GM15510 (cell line): Measurements from ENCODE around the gene TMEM130.

Experiments
- POLR2A ChIP-seq: IDR thresholded peaks from 3 replicates; pipeline ENCODE4 v1.6.1; 2011; ENCODE audit warnings: borderline replicate concordance; ENCODE audit not compliant: insufficient read length; ENCODE audit errors: extremely low read depth

TMEM130 gene

DNA sequence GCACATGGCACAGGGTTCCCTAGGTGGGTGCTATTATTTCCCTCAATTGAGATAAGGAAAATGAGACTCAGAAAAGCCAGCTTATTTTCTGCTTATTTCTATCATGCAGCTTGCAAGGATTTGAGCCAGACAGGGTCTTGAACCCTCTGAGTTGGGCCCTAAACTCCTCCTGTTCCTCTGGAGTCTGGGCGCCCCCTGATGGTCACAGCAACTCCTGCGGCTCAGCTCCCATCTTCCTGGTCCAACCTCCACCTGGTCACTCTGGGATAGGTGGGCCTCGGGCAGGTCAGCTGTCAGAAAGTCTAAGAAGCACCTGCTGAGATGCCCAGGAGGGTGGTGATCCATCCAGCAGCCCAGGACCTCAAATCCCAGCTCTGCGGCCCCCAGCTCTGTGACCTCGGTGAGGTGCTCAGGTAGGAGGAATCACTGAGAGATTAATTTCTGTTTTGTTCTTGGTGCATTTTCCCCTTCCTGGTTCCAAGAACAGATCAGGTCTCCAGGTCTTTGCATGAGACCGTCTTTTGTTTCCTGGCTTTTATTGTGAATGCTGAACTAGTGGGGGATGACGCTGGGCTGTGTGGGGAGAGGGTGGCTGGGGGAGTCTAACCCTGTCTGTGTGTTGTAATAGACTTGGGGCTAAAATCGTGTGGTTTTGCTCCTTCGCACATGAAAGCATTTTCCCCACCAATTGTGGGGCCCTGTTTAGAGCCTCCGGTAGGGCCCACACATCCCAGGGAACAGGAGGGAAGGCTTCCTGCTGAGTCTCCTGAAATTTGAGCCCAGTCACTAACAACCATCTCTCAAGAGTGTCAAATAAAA is 32.8 kb downstream of the TMEM130 start:
- no peak for TF ChIP-seq POLR2A

DNA sequence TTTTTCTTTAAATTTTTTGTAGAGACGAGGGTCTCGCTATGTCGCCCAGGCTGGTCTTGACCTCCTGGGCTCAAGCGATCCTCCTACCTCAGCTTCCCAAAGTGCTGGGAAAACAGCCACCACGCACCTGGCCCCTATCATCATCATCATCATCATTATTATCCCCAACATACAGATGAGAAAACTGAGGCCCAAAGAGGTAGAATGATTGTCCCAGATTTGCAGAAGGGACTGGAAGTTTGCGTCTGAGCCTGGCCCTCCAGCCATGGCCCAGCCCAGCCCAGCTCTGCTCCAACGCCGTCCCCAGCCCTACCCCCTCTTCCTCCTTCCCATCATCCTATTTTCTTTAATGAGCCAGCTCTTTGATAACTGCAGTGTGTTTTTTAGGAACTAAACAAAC is 34.9 kb downstream of the TMEM130 start:
- no peak for TF ChIP-seq POLR2A

DNA sequence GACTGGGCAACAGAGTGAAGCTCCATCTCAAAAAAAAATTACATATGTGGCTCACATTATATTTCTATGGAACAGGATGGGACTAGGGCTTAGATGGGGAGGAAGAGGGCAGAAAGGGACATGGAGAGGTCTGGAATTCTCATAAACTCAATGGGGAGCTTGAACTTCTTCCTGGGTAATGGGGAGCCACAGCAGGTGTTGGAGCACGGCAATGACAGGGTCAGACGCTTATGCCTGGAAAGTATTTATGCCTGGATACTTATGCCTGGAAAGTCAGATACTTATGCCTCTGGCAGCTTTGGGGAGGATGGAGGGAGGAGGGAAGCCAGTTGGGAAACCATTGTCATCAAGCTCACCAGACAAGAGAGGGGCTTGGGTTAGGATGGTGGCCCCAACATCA is 36.8 kb downstream of the TMEM130 start:
- no peak for TF ChIP-seq POLR2A

DNA sequence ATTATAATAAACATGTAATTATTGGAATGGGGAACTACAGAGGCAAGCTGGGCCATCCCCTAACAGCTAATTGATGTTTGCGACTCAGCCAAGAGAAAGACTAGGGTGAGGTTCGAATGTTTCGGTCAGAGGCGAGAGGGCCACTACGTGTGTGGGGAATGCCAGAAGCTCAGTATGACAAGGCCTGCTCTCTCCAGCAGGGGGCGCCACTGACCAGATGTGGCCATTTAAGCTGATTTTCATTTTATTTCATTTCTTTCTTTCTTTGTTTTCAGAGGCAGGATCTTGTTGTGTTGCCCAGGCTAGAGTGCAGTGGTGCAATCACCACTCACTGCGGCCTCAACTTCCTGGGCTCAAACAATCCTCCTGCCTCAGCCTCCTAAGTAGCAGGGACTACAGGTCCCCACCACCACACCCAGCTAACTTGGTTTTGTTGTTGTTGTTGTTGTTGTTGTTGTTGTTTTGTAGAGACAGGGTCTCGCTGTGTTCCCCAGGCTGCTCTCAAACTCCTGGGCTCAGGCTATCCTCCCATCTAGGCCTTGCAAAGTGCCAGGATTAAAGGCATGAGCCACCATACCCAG is 38.1 kb downstream of the TMEM130 start:
- TF ChIP-seq POLR2A: no peak

DNA sequence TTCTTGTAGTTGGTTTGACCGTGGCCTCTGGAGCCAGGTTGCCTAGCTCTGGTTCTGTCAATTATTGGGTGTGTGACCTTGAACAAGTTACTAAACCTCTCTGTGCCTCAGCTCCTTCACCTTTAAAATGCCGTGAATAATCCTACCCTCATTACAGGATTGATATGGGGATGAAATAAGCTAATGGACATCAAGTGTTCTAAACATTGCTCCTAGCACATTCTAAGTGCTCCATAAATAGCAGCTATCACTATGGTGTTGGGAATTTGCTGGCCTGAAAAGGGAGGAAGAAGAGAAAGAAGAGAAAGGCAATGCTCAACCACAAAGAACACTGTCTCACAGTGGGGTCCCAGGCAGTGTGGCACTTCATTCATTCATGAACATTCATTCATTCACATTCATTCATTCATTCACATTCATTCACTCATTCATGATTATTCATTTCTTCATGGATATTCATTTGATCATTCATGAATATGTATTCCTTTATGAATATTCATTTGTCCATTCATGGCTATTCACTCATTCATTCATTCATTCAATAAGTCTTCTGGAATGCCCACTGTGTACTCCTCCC is 38.8 kb downstream of the TMEM130 start:
- no peak for TF ChIP-seq POLR2A

DNA sequence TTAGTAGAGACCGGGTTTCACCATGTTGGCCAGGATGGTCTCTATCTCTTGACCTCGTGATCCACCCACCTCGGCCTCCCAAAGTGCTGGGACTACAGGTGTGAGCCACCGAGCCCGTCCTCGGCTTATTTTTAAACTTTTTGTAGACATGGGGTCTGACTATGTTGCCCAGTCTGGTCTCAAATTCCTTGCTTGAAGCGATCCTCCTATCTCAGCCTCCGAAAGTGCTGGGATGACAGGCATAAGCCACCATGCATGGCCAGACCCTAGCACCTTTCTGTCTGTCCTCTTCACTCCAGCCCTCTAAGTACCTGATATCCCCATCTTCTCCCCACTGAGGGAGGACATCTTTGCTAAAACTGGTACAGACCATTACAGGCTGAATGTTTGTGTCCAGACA is 41.4 kb downstream of the TMEM130 start:
- no peak for TF ChIP-seq POLR2A

DNA sequence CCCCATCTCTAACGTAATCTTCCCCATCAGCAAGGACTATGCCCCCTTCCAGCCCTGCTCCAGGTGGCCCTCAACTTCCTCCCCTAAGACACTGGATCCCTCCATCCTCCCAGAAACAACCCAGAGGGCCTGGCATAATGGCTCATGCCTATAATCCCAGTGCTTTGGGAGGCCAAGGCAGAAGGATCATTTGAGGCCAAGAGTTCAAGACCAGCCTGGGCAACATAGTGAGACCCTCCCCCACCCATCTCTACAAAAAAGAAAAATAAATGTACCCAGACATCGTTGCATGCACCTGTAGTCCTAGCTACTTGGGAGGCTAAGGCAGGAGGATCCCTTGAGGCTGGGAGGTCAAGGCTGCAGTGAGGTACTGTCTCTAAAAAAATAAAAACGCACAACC is 42.6 kb downstream of the TMEM130 start:
- TF ChIP-seq POLR2A: no peak

DNA sequence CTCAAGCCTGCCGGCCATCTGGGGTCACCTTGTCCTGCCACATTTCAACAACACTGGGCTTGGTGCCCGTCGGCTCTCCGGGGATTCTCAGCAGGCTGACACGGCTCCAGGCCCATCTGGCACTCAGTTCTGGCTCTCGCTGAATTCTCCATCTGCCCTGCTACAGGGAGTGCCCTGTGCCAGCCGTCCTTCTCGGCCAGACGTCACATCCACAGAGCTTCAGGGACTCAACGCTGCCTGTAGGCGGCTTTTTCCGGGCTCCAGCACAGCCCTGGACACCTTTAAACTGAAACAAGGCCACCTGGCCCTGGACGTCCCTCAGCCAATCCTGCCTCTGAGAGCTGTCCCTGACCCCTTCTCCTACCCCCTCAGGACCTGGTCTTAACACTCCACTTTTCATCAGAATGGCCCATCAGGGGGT is 43.0 kb downstream of the TMEM130 start:
- no peak for TF ChIP-seq POLR2A

DNA sequence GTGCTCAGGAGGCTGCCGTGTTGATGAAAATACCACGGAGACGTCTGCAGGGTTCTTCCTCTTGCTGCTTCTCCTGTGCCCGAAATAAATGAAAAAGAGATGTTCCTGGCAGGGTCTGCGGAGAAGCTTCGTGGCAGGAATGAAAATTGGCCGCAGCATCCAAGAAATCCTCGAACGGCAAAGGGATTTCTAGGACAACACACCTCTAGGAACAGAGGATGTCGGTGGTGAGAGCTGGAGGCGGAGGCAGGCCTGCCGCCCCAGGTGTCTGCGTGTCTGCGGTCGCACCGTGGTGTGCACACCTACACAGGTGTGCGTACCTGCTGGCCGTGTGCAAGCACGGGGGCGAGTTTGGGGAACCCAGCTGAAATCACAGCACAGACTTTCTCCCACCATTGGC is 43.4 kb downstream of the TMEM130 start:
- no peak for TF ChIP-seq POLR2A

DNA sequence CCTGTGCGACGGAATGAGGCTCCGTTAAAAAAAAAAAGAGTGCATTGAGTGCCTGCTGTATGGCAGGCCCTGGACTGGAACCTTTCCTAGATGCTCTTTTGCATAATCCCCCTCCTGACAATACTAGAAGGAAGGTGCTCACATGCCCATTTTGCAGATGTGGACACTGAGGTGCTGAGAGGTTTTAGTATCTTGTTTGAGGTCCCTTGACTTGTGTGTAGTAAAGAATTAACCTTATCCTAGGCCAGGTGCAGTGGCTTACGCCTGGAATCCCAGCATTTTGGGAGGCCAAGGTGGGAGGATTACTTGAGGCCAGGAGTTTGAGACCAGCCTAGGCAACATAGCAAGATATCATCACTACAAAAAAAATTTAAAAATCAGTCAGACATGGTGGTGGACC is 46.6 kb downstream of the TMEM130 start:
- TF ChIP-seq POLR2A: no peak

DNA sequence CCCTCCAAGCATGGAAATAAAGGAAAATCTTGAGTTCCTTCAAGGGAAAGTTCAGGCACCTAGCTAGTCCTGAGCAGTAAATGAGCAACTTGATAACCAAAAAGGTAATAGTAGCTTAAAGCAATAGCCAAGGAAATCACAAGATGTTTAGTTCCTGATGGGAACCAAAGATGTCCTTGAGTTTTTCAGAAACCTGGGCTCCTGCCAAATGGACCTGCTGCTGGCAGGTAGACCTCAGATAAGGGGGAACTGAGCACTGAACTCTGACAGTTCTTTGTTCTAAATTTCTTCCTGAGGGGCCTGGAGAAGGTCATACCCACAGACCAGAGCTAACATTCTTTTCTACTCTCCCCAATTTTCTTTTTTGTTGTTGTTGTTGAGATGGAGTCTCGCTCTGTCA is 48.5 kb downstream of the TMEM130 start:
- no peak for TF ChIP-seq POLR2A

DNA sequence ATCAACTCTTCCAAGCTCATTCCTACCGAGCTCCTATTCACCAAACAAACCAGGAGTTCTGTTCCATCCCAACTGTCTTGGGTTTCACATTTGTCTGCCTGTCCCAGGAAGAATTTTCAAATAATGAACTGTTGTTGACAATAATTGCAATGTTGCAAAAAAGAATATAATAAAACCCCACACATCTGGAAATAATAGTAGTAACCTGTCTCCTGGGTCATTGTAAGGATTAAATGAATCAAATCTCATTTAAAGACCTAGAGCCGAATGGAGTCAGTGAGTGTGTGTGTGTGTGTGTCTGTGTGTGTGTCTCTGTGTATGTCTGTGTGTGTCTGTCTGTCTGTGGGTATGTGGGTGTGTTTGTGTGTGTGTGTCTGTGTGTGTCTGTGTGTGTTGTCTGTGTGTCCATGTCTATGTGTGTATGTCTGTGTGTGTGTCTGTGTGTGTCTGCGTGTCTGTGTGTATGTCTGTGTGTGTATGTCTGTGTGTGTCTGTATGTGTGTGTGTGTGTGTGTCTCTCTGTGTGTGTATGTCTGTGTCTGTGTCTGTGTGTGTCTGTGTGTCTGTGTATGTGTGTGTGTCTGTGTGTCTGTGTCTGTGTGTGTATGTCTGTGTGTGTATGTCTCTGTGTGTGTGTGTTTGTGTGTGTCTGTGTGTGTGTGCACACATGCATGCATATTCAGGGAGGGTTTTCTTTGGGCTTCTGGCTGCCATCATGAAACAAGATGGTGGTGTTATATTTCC is 52.7 kb downstream of the TMEM130 start:
- no peak for TF ChIP-seq POLR2A

DNA sequence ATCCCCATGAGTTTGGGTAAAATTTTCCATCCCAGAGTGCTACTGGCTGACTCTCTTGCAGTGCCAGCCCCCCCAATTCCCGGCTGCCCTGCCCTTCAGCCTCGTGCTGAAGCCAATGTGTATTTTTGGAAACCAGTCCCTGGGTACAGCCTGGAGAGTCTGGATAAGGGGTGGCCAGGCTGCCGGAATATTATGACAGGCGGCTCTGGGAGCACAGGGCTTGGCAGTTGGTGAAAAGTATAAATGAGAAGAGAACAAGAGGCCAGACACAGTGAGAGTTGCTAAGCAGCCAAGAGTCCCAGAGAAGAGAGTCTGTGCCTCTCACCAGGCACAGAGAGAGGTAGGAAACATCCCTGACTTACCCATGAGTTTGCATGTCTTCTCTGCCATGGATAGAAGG is 53.6 kb downstream of the TMEM130 start:
- no peak for TF ChIP-seq POLR2A

DNA sequence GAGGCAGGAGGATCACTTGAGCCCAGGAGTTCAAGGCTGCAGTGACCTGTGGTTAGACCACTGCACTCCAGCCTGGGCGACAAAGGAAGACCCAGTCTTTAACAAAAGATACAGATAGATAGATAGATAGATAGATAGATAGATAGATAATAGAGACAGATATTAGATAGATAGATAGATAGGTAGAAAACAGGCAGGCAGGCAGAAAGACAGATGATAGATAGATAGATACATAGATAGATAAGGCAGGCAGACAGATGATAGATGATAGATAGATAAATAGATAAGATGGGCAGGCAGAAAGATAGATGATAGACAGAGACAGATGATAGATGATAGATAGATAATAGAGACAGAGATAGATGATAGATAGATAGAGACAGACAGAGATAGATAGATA is 54.5 kb downstream of the TMEM130 start:
- TF ChIP-seq POLR2A: no peak

DNA sequence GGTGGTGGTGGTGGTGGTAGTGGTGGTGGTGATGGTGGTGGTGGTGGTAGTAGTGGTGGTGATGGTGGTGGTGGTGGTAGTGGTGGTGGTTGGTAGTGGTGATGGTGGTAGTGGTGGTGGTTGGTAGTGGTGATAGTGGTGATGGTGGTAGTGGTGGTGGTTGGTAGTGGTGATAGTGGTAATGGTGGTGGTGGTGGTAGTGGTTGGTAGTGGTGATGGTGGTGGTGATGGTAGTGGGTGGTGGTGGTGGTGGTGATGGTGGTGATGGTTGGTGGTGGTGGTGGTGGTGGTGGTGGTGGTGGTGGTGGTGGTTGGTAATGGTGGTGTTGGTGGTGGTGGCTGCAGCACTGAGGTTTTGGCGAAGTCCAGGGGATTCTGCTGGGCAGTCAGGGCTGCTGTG is 58.5 kb downstream of the TMEM130 start:
- no peak for TF ChIP-seq POLR2A
